Stimulated activated CD4-positive, alpha-beta T cell treated with anti-CD3 and anti-CD28 coated beads, Interleukin-15, amount 100 ng/mL, for 48 hours (primary cell): ENCODE data around the gene KCNT1.

Source experiments
- DNase-seq, 2 donors: peaks; one replicate each; pipeline ENCODE4 v3.0.0-alpha.2; 2020; ENCODE audit warnings: low read depth in 2 of 2

The KCNT1 gene

DNA sequence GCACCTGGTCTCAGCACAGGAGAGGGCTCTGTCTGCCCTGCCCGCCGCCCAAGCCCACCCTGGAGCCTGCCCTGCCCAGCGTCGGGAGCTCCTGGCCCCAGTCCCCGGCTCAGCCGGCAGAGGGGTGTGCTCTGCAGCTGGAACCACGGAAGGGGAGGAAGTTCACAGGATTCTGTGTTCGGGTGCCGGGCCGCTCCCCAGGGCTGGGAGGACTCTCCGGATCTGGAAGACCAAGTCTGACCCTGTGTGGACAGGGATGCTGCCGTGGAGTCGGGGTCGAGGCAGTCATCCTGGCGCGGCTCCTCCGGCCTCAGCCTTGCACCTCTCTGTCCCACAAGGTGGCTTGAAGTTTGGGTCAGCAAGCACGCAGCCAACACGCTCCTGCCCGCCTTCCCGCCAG, 78.6 kb downstream of the KCNT1 start:
- DNase-seq: no peak

- no peak for DNase-seq
Measured at GRCh38 chr9:135782946-135783345, 81.0 kb downstream of the KCNT1 start.

DNA sequence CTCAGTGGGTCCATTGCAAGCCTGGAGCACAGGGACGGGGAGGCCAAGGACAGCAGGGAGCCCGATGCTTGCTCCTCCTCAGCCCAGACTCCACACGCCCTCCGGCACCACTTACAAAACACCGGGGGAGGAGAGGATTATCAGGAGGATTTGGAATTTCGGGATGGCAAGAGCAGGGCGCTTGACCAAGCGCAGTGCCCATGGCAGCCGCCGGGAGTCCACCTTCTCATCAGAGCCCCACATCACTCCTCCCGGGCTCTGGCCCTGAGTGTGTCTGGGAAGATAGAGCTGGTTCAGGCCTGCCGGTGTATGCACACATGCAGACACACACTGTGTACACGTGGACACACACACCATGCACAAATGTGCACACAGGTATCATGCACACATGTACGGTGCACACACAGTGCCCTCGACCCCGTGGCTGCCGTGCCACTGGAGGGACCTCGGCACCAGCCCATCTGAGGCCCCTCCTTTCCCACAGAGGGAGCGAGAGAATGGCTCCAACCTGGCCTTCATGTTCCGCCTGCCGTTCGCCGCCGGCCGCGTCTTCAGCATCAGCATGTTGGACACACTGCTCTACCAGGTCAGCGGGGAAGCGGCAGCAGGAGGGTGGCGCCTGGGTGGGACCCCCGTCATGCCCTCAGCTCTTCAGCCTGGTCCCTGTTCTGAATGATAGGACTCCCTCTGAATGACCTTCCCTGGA, 81.7 kb downstream of the KCNT1 start:
- DNase-seq: no peak

DNA sequence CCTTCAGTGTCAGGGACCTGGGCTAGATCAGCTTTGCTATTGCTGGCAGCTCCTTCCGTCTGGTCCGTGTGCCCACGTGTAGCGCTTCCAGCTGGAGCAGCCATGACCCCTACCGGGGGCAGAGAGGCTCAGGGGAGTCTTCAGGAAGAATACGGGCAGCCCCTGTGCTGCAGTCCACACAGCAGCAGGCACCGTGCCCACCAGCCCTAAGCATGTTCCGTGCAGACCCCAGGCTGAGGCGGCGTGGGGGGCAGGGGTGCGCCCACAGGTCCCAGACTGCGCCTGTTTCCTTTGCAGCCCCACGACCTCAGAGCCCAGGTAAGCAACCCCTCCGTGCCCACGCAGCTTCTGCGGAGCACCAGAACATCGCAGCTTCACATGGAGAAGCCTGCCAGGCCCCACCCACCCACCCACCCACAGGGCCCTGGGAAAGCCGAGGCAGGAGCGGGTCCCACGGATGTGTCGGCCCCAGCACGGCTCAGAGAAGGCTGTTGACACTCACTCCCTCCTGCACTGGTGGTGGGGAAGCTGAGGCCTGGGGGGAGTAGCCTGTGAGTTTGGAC, 83.1 kb downstream of the KCNT1 start:
- no peak for DNase-seq

DNA sequence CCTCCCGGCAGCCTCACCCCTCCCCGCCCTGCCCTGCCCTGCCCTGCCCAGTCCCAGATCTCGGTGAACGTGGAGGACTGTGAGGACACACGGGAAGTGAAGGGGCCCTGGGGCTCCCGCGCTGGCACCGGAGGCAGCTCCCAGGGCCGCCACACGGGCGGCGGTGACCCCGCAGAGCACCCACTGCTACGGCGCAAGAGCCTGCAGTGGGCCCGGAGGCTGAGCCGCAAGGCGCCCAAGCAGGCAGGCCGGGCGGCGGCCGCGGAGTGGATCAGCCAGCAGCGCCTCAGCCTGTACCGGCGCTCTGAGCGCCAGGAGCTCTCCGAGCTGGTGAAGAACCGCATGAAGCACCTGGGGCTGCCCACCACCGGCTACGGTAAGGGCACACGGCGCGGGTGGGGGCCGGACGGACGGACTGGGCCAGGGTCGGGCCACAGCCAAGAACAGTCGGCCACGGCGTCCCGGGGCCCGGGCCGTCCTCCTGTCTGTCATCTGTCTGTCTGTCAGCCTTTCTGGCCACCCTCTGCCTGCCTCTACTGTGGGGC, 84.2 kb downstream of the KCNT1 start:
- DNase-seq: no peak

- DNase-seq: no peak
Measured at GRCh38 chr9:135787317-135787716, 85.3 kb downstream of the KCNT1 start.

DNA sequence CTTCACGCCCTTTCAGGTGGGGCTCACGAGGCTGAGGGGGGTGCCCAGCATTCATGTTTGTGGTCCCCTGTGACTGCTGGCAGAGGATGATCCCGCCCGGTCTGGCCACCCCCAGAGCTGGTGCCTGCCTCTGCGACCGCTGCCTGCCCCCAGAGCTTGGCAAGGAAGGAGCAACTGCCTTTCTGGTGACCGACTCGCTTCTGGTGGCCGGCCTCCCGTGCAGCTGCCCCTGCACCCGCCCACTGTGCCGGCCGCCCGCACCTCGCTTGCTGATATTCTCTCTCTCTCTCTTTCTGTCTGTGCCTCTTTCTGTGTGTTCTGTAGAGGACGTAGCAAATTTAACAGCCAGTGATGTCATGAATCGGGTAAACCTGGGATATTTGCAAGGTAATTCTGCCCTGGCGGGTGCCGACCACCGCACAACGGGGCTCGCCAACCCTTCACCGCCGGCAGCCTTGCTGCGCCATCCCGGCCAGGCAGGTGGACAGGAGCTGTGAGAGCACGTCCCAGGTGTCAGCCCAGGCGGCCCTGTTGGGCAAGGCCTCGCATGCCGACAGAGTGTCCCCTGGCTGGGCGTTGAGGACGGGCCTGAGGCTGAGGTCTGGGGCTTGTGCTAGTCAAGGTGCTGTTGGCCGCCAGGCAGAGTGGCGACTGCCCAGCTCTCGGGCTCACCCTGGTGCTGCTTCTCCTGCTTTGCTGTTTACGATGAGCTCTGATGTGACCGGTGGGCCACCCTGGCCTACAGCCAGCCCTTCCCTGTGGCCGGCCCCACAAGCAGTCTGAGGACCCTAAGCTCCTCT, 86.0 kb downstream of the KCNT1 start:
- no peak for DNase-seq

- no peak for DNase-seq
Measured at GRCh38 chr9:135788576-135789300, 86.8 kb downstream of the KCNT1 start.

DNA sequence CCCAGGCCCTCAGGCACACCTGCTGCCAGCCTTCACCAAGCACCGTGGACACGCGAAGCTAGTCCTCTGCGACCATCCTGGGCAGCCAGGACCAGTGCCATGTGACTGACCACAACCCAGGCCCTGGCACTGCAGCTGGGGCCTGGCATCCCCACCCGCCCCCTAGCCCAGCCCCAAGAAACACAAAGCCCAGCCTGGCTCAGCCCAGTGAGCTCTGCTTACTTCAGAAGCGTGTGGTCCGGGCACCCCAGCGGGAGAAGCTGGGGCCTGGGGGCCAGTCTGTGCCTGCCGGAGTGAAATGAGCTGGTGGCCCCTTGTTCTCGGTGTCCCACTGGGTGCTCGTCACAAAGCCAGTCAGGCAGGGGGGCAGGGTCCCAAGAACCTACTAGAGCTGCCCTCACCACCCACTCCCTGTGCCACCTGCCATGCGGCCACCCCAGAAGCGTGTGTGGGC, 87.9 kb downstream of the KCNT1 start:
- DNase-seq: no peak

GRCh38 chr9:135790356-135790755, 88.4 kb downstream of the KCNT1 start:
- DNase-seq: no peak

- DNase-seq: no peak
Measured at GRCh38 chr9:135790850-135791249, 88.9 kb downstream of the KCNT1 start.

DNA sequence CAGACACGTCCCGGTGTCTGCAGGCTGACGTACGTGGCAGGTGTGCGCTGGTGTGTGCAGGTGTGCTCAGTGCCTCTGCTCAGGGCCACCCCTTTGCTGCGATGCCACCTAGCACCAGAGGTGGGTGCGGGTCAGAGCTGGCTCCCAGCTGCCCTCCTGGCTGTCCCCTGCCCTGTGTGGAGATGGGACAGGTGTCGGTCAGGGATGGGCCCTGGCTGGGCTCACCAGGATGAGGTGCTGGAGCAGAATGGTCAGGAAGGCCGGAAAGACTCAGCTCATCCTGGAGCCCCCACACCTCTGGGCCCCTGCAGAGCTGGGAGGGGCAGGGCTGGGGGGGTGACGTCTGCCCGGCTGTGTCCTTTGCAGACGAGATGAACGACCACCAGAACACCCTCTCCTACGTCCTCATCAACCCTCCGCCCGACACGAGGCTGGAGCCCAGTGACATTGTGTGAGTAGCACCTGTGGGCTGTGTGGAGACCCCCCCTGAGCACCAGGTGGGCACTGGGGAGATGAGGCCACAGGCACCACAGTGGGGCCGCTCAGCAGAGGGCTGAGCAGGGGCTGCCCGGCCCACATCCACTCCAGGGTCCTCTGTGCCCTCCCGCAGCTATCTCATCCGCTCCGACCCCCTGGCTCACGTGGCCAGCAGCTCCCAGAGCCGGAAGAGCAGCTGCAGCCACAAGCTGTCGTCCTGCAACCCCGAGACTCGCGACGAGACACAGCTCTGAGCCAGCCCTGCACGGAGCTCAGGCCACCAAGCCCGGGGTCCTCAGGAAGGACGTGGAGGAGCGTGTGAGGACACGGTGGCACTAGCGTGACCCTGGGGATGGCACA, 89.7 kb downstream of the KCNT1 start:
- DNase-seq: no peak

DNA sequence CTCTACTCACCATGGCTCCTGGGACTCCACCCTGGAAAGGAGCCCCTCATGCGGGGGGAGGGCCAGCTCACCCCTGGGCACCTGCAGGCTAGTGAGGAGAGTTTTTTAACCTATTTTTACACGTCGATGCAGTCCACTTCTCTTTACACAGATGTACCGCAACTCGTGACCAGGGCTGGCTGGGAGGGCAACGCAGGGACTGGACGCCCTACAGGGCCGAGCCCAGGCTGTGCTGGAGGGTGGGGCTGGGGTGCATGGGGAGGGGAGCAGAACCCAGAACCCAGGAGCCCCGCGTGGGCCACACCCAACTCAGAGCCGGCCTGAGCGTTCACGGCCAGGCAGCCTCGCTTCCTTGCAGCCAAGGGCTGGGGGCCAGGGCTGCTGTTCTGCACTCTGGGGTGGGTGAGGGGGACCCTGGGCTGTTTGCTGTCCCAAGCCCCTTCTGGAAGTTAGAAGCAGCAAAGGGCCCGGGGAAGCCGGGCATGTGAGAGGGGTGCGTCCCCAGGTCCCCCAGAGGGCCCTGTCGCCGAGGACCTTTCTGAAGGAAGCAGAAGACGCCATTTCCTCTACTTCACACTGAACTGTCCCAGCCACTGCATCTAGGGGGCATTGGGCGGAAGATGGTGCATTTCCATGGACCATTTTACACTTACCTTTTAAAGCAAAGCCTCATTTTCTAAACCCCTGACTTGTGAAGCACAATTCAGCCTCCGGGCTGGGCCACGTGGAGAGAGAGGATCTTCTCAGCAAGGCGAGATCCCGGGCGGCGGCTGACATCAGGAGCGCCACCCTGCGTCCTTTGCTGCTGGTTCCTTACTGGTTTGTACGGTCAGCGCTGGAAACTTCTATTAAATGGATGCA, 90.5 kb downstream of the KCNT1 start:
- no peak for DNase-seq

- no peak for DNase-seq
Measured at GRCh38 chr9:135793221-135794056, 91.5 kb downstream of the KCNT1 start.

DNA sequence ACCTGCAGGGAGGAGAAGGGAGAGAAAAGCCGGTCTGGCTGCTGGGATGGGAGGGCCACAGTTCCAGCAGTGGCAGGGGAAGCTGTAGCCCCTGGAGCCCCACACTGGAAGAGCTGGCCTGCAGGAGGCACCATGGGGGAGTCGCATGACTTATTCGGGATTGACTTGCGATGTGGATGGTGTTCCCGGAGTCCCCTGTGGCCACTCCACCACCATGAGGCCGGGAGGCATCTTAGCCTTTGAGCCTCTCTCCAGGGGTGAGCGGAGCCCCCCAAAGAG, 92.0 kb downstream of the KCNT1 start:
- no peak for DNase-seq

GRCh38 chr9:135794361-135794885, 92.4 kb downstream of the KCNT1 start:
- no peak for DNase-seq

GRCh38 chr9:135795391-135795790, 93.4 kb downstream of the KCNT1 start:
- DNase-seq: no peak

- no peak for DNase-seq
Measured at GRCh38 chr9:135796784-135797485, 95.0 kb downstream of the KCNT1 start.
